OCI-LY7 (cell line): ENCODE data around the gene P2RX1. TPM values are rescaled to one million over a fixed set of nuclear protein-coding genes. Genes with fewer than 3 reads are reported as not detected.
A peak's percentile ranks its signal among the peaks of the same experiment; 100 is the strongest.

Experiments used
- BruUV-seq: library from RNA; stranded (reverse); fragments of 400-500 nt; replicated peaks from 2 replicates; lab custom pipeline; 2021; lab: Mats Ljungman, UMichigan
- CTCF ChIA-PET: fragments of 300-600 bp; sonication (Branson Sonifier 250); formaldehyde crosslinking; loops from one replicate; lab custom pipeline; 2022; ENCODE audit warnings: antibody characterized with exemption; ENCODE audit not compliant: unreplicated experiment; lab: Charles Lee
- POLR2A ChIA-PET: fragments of 300-600 bp; sonication (Branson Sonifier 250); formaldehyde crosslinking; loops from one replicate; lab custom pipeline; 2022; ENCODE audit warnings: antibody characterized with exemption; lab: Charles Lee
- DNase-seq: peaks from one replicate; pipeline ENCODE4 v3.0.0-alpha.2; 2015; ENCODE audit warnings: low spot score
- H2AFZ ChIP-seq: fragments of 200-600 bp; sonication (generic), shearing (Covaris generic); 2 replicates; pipeline ENCODE4 v1.6.1; 2014; ENCODE audit warnings: mild to moderate bottlenecking, antibody characterized with exemption, low read length, moderate library complexity
- H3K27ac ChIP-seq: fragments of 200-600 bp; sonication (generic); 2 replicates; pipeline ENCODE4 v1.5.1; 2014; ENCODE audit warnings: mixed run types, low read depth, mild to moderate bottlenecking, moderate library complexity, low read length, inconsistent platforms; ENCODE audit not compliant: poor library complexity, severe bottlenecking
- H3K36me3 ChIP-seq: fragments of 200-600 bp; sonication (generic); 2 replicates; pipeline ENCODE4 v1.6.1; 2014; ENCODE audit warnings: mild to moderate bottlenecking, antibody characterized with exemption, low read length, moderate library complexity, mixed read lengths; ENCODE audit not compliant: insufficient read depth
- H3K4me1 ChIP-seq: fragments of 200-600 bp; sonication (generic); 2 replicates; pipeline ENCODE4 v1.5.1; 2014; ENCODE audit warnings: mild to moderate bottlenecking, low read length; ENCODE audit not compliant: insufficient read depth, poor library complexity, severe bottlenecking
- H3K4me2 ChIP-seq: fragments of 200-600 bp; sonication (generic); 2 replicates; pipeline ENCODE4 v1.6.1; 2014; ENCODE audit warnings: mild to moderate bottlenecking, low read length
- H3K4me3 ChIP-seq: fragments of 200-600 bp; sonication (generic); 2 replicates; pipeline ENCODE4 v1.5.1; 2014; ENCODE audit warnings: mild to moderate bottlenecking, low read depth, low read length; ENCODE audit not compliant: poor library complexity, severe bottlenecking
- H3K79me2 ChIP-seq: fragments of 200-600 bp; sonication (generic); 2 replicates; pipeline ENCODE4 v1.6.1; 2016; ENCODE audit warnings: low read depth, mild to moderate bottlenecking, low read length, moderate library complexity, mixed read lengths; ENCODE audit not compliant: insufficient read depth
- H3K9me2 ChIP-seq: fragments of 200-600 bp; sonication (generic); 2 replicates; pipeline ENCODE4 v1.6.1; 2016; ENCODE audit warnings: mild to moderate bottlenecking, low read length, mixed read lengths; ENCODE audit not compliant: insufficient read depth
- H3K9me3 ChIP-seq: fragments of 200-600 bp; sonication (generic); 2 replicates; pipeline ENCODE4 v1.6.1; 2014; ENCODE audit warnings: mild to moderate bottlenecking, mixed run types, low read length, mixed read lengths
- H4K20me1 ChIP-seq: fragments of 200-600 bp; sonication (generic); 2 replicates; pipeline ENCODE4 v1.6.1; 2014; ENCODE audit warnings: mild to moderate bottlenecking, antibody characterized with exemption, low read length, moderate library complexity, mixed read lengths; ENCODE audit not compliant: insufficient read depth
- EZH2phosphoT487 ChIP-seq: fragments of 200-600 bp; sonication (generic); IDR thresholded peaks from 2 replicates; pipeline ENCODE4 v1.6.1; 2018; ENCODE audit warnings: low read depth, borderline replicate concordance, mild to moderate bottlenecking, mixed run types, antibody characterized with exemption, low read length, moderate library complexity, mixed read lengths
- intact Hi-C: fragments of 100-400 bp; cut with micrococcal nuclease; formaldehyde crosslinking; loops from one replicate; pipeline ENCODE4 v1.10.0; 2022; ENCODE audit not compliant: unreplicated experiment
- total RNA-seq, 2 experiments: library from RNA; depleted of rRNA in 1 of 2; stranded (reverse); fragments of >200 nt in 1 of 2; shearing (Covaris generic) in 1 of 2; gene quantifications; 2 replicates each; pipeline ENCODE4 v1.2.3, GENCODE V29; 2014 to 2022
- TF ChIP-seq, protein P1 (sequence below): fragments of 200-600 bp; sonication (generic); conservative IDR thresholded peaks from 2 replicates; pipeline ENCODE4 v1.5.1; 2014; ENCODE audit warnings: mild to moderate bottlenecking, antibody characterized with exemption, low read length, moderate library complexity, mixed read lengths

Gene P2RX1
- total RNA-seq, 2 experiments from 2014 or later = 0.69 to 4.5 TPM

GRCh38 chr17:3956327-3956957 lies 40.2 kb upstream of the P2RX1 start:
- Histone ChIP-seq H4K20me1 (peaks cover 36% of the 10 kb centered on the region), H3K4me3 (no peak overlapping the region), H3K4me1 (peaks cover 48% of the 10 kb centered on the region), H2AFZ (no peak overlapping the region), H3K79me2 (peaks cover 78% of the 10 kb centered on the region), H3K27ac (peak overlapping the region; percentile 17), H3K9me2 (no peaks in the 10 kb centered on the region), H3K9me3 (no peaks in the 10 kb centered on the region), H3K36me3 (peaks cover 91% of the 10 kb centered on the region), H3K4me2 (peak overlapping the region; percentile 30; the same call in 1 of the 2 replicates)
- BruUV-seq = no TSS peak
- TF ChIP-seq, protein P1, sequence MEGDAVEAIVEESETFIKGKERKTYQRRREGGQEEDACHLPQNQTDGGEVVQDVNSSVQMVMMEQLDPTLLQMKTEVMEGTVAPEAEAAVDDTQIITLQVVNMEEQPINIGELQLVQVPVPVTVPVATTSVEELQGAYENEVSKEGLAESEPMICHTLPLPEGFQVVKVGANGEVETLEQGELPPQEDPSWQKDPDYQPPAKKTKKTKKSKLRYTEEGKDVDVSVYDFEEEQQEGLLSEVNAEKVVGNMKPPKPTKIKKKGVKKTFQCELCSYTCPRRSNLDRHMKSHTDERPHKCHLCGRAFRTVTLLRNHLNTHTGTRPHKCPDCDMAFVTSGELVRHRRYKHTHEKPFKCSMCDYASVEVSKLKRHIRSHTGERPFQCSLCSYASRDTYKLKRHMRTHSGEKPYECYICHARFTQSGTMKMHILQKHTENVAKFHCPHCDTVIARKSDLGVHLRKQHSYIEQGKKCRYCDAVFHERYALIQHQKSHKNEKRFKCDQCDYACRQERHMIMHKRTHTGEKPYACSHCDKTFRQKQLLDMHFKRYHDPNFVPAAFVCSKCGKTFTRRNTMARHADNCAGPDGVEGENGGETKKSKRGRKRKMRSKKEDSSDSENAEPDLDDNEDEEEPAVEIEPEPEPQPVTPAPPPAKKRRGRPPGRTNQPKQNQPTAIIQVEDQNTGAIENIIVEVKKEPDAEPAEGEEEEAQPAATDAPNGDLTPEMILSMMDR = no peak
- TF ChIP-seq EZH2phosphoT487 = no peak
- ChIA-PET CTCF (interaction anchor here (0.6 kb wide), 2 partner anchors 14 to 203 kb away, joined by 3 to 5 read pairs; no protein-coding TSS in a partner anchor), POLR2A (no interaction called here)
- peak; percentile 27 for DNase-seq
- intact Hi-C loops = no loop called here

DNA sequence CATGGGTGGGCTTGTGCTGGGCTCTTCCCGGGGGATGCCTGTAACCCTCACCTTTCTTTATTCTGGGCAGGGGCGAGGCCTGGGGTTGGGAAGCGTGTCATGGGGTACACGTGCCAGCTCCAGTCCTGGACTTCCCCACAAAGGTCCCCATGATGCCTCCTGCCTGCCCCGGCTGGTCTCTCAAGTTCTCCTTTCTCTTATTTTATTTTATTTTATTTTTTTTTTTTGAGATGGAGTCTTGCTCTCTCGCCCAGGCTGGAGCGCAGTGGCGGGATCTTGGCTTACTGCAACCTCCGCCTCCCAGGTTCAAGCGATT lies 39.4 kb upstream of the P2RX1 start:
- Histone ChIP-seq H3K27ac (no peak overlapping the region), H3K4me1 (peaks cover 41% of the 10 kb centered on the region), H3K9me3 (no peaks in the 10 kb centered on the region), H3K79me2 (peaks cover 70% of the 10 kb centered on the region), H3K4me2 (no peak overlapping the region), H2AFZ (no peak overlapping the region), H3K36me3 (peaks cover 91% of the 10 kb centered on the region), H3K4me3 (no peak overlapping the region), H3K9me2 (no peaks in the 10 kb centered on the region), H4K20me1 (peaks cover 29% of the 10 kb centered on the region)
- BruUV-seq = no TSS peak
- ChIA-PET CTCF (no interaction called here), POLR2A (no interaction called here)
- intact Hi-C loops = no loop called here
- no peak for DNase-seq
- TF ChIP-seq, protein P1 = no peak
- TF ChIP-seq EZH2phosphoT487 = no peak

GRCh38 chr17:3954976-3955672 lies 38.9 kb upstream of the P2RX1 start:
- intact Hi-C loops = no loop called here
- Histone ChIP-seq H2AFZ (no peak overlapping the region), H3K27ac (no peak overlapping the region), H3K4me3 (no peak overlapping the region), H3K36me3 (peaks cover 91% of the 10 kb centered on the region), H3K4me1 (peaks cover 36% of the 10 kb centered on the region), H4K20me1 (peaks cover 24% of the 10 kb centered on the region), H3K9me3 (no peaks in the 10 kb centered on the region), H3K9me2 (no peaks in the 10 kb centered on the region), H3K4me2 (no peak overlapping the region), H3K79me2 (peaks cover 65% of the 10 kb centered on the region)
- no peak for TF ChIP-seq EZH2phosphoT487
- TF ChIP-seq, protein P1 = no peak
- POLR2A ChIA-PET = no interaction called here
- DNase-seq = no peak
- CTCF ChIA-PET = no interaction called here
- no TSS peak for BruUV-seq
